Right ventricle myocardium superior (tissue), 1 donor: ENCODE measurements around the gene ANKRD44. TPM values are rescaled to one million over a fixed set of nuclear protein-coding genes. Genes with fewer than 3 reads are reported as not detected.

Experiments used
- ATAC-seq: fragments of 200-7000 bp; cut with Tn5 transposase; one replicate; pipeline ENCODE4 v1.9.1; 2020; ENCODE audit warnings: mild to moderate bottlenecking; ENCODE audit not compliant: poor library complexity
- DNase-seq: peaks from one replicate; pipeline ENCODE4 v3.0.0-alpha.2; 2020
- intact Hi-C: fragments of 100-400 bp; cut with DNase I; formaldehyde crosslinking; loops from one replicate; pipeline ENCODE4 v1.11.2; 2022
- total RNA-seq: library from RNA; stranded (reverse); fragmentation: NEBNext Ultra II Directional; extraction: Animal tissue kit (Norgen Biotek cat#: 25700); gene quantifications from one replicate; pipeline ENCODE4 v1.2.1, GENCODE V29; 2021
- donor health status: DM: no; HTN: yes; CAD: no; lungs with severe emphysema.

Gene ANKRD44
- total RNA-seq, 1 donor from 2014 or later = 7.4 TPM

- ATAC-seq = peak; percentile 59
- DNase-seq = no peak
- intact Hi-C loops = no loop called here
Observed at GRCh38 chr2:197145471-197146056, 165.0 kb downstream of the ANKRD44 start.

GRCh38 chr2:197144183-197144582 is 166.4 kb downstream of the ANKRD44 start:
- intact Hi-C loops = no loop called here
- DNase-seq (no peak), ATAC-seq (no peak)

GRCh38 chr2:197141702-197142473 is 168.7 kb downstream of the ANKRD44 start:
- DNase-seq (no peak), ATAC-seq (no peak)
- intact Hi-C loops = no loop called here

GRCh38 chr2:197140045-197140444 is 170.5 kb downstream of the ANKRD44 start:
- ATAC-seq (no peak), DNase-seq (no peak)
- intact Hi-C loops = no loop called here

GRCh38 chr2:197138506-197138905 is 172.1 kb downstream of the ANKRD44 start:
- ATAC-seq (no peak), DNase-seq (no peak)
- intact Hi-C loops = no loop called here

GRCh38 chr2:197137826-197138477 is 172.6 kb downstream of the ANKRD44 start:
- DNase-seq = no peak
- intact Hi-C loops = no loop called here
- ATAC-seq = no peak

GRCh38 chr2:197137231-197137630 is 173.3 kb downstream of the ANKRD44 start:
- ATAC-seq (no peak), DNase-seq (no peak)
- intact Hi-C loops = no loop called here

- no peak for DNase-seq
- ATAC-seq = no peak
- intact Hi-C loops = no loop called here
Observed at GRCh38 chr2:197136452-197136851, 174.1 kb downstream of the ANKRD44 start.

GRCh38 chr2:197135806-197136205 is 174.8 kb downstream of the ANKRD44 start:
- DNase-seq (no peak), ATAC-seq (no peak)
- intact Hi-C loops = no loop called here

GRCh38 chr2:197134206-197134605 is 176.4 kb downstream of the ANKRD44 start:
- ATAC-seq = no peak
- intact Hi-C loops = no loop called here
- DNase-seq = no peak

GRCh38 chr2:197131558-197131855 is 179.1 kb downstream of the ANKRD44 start:
- intact Hi-C loops = no loop called here
- DNase-seq (no peak), ATAC-seq (no peak)

GRCh38 chr2:197130318-197130717 is 180.3 kb downstream of the ANKRD44 start:
- ATAC-seq = no peak
- intact Hi-C loops = no loop called here
- DNase-seq = no peak

GRCh38 chr2:197128897-197129296 is 181.7 kb downstream of the ANKRD44 start:
- DNase-seq = no peak
- intact Hi-C loops = no loop called here
- no peak for ATAC-seq

GRCh38 chr2:197128126-197128525 is 182.5 kb downstream of the ANKRD44 start:
- DNase-seq = no peak
- intact Hi-C loops = no loop called here
- no peak for ATAC-seq

GRCh38 chr2:197126630-197127352 is 183.8 kb downstream of the ANKRD44 start:
- DNase-seq = no peak
- intact Hi-C loops = no loop called here
- ATAC-seq = no peak

- no peak for DNase-seq
- intact Hi-C loops = no loop called here
- ATAC-seq = no peak
Observed at GRCh38 chr2:197124639-197125390, 185.8 kb downstream of the ANKRD44 start.

GRCh38 chr2:197122821-197123220 is 187.8 kb downstream of the ANKRD44 start:
- intact Hi-C loops = no loop called here

GRCh38 chr2:197121756-197122385 is 188.7 kb downstream of the ANKRD44 start:
- DNase-seq = no peak
- intact Hi-C loops = no loop called here
- no peak for ATAC-seq

More at GRCh38 chr2:197122821-197123220, 187.8 kb downstream of the ANKRD44 start:
- DNase-seq (no peak), ATAC-seq (no peak)
